Peyer's patch (tissue), 4 donors: ENCODE results near the gene LRRC9. TPM values are rescaled to one million over a fixed set of nuclear protein-coding genes. Genes with fewer than 3 reads are reported as not detected.
"Not testable (repeated sequence)": the region's sequence is repeated elsewhere in the genome, so short reads cannot be mapped to it uniquely, and the experiment has no call there.

ENCODE experiments used
- DNase-seq, 3 donors: peaks; one replicate each; pipeline ENCODE4 v3.0.0-alpha.2; 2017 to 2019
- H3K27ac ChIP-seq, 4 donors: fragments of 200-600 bp; sonication (generic); one replicate each; pipeline ENCODE4 v1.5.1; 2016 to 2019
- H3K27me3 ChIP-seq, 2 donors: fragments of 200-600 bp; sonication (generic); one replicate each; pipeline ENCODE4 v1.5.1; 2019
- H3K36me3 ChIP-seq, 3 donors: fragments of 200-600 bp; sonication (generic); one replicate each; pipeline ENCODE4 v1.5.1; 2016 to 2019
- H3K4me1 ChIP-seq, 4 donors: fragments of 200-600 bp; sonication (generic); one replicate each; pipeline ENCODE4 v1.5.1; 2016 to 2019
- H3K4me3 ChIP-seq, 4 donors: fragments of 200-600 bp; sonication (generic); 1 replicate in 3 of 4; 2 replicates in 1 of 4; pipeline ENCODE4 v1.5.1; 2016 to 2019; ENCODE audit warnings: mild to moderate bottlenecking in 1 of 4
- H3K9me3 ChIP-seq, 4 donors: fragments of 200-600 bp; sonication (generic); one replicate each; pipeline ENCODE4 v1.5.1; 2016 to 2019; ENCODE audit warnings: mild to moderate bottlenecking in 1 of 4
- POLR2A ChIP-seq, 2 donors: fragments of 450-650 bp; IDR thresholded peaks; one replicate each; pipeline ENCODE4 v1.5.1; 2017; ENCODE audit warnings: antibody characterized with exemption in 2 of 2, mild to moderate bottlenecking in 2 of 2, moderate library complexity in 2 of 2
- total RNA-seq, 4 donors: library from RNA; depleted of rRNA; stranded (reverse); fragments of >200 nt; gene quantifications; one replicate each; pipeline ENCODE4 v1.1.0, GENCODE V29; 2016
- TF ChIP-seq, protein P1 (sequence below), 6 experiments: fragments of 450-650 bp in 4 of 6; fragments of 200-600 bp in 2 of 6; sonication (generic) in 1 of 6; IDR thresholded peaks; one replicate each; pipeline ENCODE4 v1.5.1; 2017 to 2019; ENCODE audit warnings: antibody characterized with exemption in 6 of 6, mild to moderate bottlenecking in 3 of 6, moderate library complexity in 1 of 6

LRRC9 gene
- total RNA-seq, 4 donors from 2014 or later = 0.27 to 13.4 (median 5.1) TPM; not detected in 1

DNA sequence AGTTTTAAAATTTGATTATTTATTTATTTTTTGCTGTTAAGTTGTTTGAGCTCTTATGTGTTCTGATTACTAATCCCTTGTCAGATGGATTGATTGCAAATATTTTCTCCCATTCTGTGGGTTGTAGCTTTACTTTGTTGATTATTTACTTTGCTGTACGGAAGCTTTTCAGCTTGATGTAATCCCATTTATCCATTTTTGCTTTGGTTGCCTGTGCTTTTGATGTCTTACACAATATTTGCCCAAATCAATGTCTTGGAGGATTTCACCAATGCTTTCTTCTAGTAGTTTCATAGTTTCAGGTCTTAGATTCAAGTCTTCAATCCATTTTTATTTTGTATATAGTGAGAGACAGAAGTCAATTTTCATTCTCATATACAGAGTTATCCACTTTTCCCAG is 115.2 kb downstream of the LRRC9 start:
- Histone ChIP-seq H3K27ac (no peak overlapping the region), H3K36me3 (no peaks in the 10 kb centered on the region), H3K9me3 (no peaks in the 10 kb centered on the region), H3K4me1 (no peaks in the 10 kb centered on the region), H3K27me3 (no peaks in the 10 kb centered on the region), H3K4me3 (no peak overlapping the region)
- DNase-seq = no peak
- no peak for TF ChIP-seq POLR2A (IDR thresholded peaks at IDR 0.05)
- TF ChIP-seq, protein P1, sequence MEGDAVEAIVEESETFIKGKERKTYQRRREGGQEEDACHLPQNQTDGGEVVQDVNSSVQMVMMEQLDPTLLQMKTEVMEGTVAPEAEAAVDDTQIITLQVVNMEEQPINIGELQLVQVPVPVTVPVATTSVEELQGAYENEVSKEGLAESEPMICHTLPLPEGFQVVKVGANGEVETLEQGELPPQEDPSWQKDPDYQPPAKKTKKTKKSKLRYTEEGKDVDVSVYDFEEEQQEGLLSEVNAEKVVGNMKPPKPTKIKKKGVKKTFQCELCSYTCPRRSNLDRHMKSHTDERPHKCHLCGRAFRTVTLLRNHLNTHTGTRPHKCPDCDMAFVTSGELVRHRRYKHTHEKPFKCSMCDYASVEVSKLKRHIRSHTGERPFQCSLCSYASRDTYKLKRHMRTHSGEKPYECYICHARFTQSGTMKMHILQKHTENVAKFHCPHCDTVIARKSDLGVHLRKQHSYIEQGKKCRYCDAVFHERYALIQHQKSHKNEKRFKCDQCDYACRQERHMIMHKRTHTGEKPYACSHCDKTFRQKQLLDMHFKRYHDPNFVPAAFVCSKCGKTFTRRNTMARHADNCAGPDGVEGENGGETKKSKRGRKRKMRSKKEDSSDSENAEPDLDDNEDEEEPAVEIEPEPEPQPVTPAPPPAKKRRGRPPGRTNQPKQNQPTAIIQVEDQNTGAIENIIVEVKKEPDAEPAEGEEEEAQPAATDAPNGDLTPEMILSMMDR (IDR thresholded peaks at IDR 0.05) = no peak

DNA sequence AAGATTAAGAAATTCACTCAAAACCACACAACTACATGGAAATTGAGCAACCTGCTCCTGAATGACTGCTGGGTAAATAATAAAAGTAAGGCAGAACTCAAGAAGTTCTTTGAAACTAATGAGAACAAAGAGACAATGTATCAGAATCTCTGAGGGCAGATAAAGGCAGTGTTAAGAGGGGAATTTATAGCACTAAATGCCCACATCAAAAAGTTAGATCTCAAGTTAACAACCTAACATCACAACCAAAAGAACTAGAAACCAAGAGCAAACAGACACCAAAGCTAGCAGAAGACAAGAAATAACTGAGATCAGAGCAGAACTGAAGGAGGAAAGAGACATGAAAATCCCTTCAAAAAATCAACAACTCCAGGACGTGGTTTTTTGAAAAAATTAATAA is 128.0 kb downstream of the LRRC9 start:
- H3K9me3 ChIP-seq, DNase-seq, H3K4me1 ChIP-seq, H3K27ac ChIP-seq, H3K4me3 ChIP-seq, H3K27me3 ChIP-seq, H3K36me3 ChIP-seq: not testable (repeated sequence)

DNA sequence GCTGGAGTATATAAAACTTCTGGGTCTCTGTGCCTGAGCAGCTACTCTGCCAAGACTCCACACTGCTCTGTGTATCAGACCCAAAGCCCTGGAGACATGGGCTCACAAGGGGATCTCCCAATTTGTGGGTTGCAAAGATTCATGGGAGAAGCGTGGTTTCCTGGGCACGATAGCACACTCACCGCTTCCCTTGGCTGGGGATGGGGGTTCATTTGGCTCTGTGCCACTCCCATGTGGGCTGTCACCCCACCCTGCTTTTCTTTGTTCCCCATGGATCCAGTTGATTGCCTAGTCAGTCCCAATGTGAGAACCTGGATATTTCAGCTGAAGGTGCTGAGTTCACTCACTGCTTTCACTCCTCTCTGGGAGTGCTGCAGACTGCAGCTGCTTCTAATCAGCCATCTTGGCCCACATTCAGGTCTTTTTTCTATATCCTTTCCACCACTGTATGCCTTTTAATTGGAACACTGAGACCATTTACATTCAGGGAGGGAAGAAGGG is 131.8 kb downstream of the LRRC9 start:
- Histone ChIP-seq H3K27me3 (no peaks in the 10 kb centered on the region), H3K36me3 (no peaks in the 10 kb centered on the region), H3K9me3 (no peaks in the 10 kb centered on the region), H3K27ac (no peak overlapping the region), H3K4me3 (no peak overlapping the region), H3K4me1 (no peaks in the 10 kb centered on the region)
- DNase-seq = no peak
- TF ChIP-seq, protein P1 (IDR thresholded peaks at IDR 0.05) = no peak
- TF ChIP-seq POLR2A (IDR thresholded peaks at IDR 0.05) = no peak

DNA sequence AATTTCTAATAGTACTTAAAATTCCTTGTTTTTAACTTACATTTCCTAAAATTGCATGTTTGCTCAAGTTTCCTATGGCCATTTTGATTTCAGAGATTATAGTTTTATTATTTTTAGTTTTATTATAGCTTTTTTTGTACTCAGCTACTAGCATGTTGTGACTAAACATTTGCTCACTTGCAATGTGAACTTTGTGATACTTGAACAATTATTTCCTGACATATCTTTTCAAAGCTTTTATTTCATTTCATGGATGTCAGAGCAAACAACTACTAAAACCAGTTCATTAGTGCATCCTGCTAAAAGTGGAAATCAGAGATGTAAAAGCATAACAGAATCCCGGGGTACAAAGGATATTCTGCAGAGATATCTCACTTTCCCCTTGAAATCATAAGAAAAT is 138.1 kb downstream of the LRRC9 start:
- Histone ChIP-seq H3K36me3 (no peaks in the 10 kb centered on the region), H3K4me1 (no peaks in the 10 kb centered on the region), H3K27ac (no peak overlapping the region), H3K4me3 (no peak overlapping the region), H3K27me3 (no peaks in the 10 kb centered on the region), H3K9me3 (no peaks in the 10 kb centered on the region)
- TF ChIP-seq, protein P1 (IDR thresholded peaks at IDR 0.05) = no peak
- TF ChIP-seq POLR2A (IDR thresholded peaks at IDR 0.05) = no peak
- no peak for DNase-seq

DNA sequence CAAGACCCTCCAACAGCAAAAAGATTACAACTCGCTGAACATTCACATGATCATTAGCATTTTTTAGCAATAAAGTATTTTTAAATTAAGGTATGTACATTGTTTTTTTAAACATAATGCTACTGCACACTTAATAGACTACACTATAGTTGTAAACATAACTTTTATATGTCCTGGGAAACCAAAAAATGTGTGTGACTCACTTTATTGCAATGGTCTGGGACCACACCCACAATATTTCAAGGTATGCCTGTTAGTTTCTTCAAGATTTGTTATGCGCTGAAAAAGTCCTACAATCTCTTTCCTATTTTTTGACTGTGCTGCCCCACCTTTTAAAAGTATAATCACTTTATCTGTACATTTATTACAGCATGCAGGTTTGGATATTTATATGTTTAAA is 141.4 kb downstream of the LRRC9 start:
- Histone ChIP-seq H3K4me1 (no peaks in the 10 kb centered on the region), H3K36me3 (no peaks in the 10 kb centered on the region), H3K9me3 (no peaks in the 10 kb centered on the region), H3K27ac (no peak overlapping the region), H3K4me3 (no peak overlapping the region), H3K27me3 (no peaks in the 10 kb centered on the region)
- no peak for TF ChIP-seq POLR2A (IDR thresholded peaks at IDR 0.05)
- TF ChIP-seq, protein P1 (IDR thresholded peaks at IDR 0.05) = no peak
- no peak for DNase-seq

DNA sequence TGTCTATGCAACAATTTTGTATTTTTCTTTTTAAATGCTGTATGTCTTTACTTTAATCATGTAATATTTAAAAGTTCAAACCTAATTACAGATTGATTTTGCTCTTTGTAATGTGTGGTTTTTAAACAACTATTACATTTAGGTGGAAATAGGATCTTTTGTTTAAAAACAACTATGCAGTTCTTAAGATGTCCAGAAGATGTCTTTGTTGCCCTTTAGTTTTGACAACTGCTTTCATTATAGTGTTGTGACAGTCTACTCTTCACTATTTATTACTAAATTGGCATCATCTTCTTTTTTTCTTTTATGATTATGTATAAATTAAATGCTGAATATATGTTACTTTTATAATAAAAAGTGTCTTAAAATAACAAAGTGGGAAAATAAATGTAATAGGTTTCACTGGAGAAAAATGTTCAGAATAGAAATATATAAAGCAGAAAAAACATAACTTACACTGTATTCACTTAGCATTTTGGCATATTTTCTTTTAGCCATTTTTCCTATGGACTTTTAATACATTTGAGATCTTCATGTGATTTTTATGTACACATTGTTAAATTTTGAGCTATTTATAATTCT is 144.6 kb downstream of the LRRC9 start:
- Histone ChIP-seq H3K36me3 (no peaks in the 10 kb centered on the region), H3K9me3 (no peaks in the 10 kb centered on the region), H3K27ac (no peak overlapping the region), H3K27me3 (no peaks in the 10 kb centered on the region), H3K4me1 (no peaks in the 10 kb centered on the region), H3K4me3 (no peak overlapping the region)
- TF ChIP-seq POLR2A (IDR thresholded peaks at IDR 0.05) = no peak
- TF ChIP-seq, protein P1 (IDR thresholded peaks at IDR 0.05) = peak in 5 of 6 experiments; percentile 43 to 70 (median 55)
- DNase-seq = no peak
